ENCODE measurements around the gene DEFB108B.
"Not testable (repeated sequence)": the region's sequence is repeated elsewhere in the genome, so short reads cannot be mapped to it uniquely, and the experiment has no call there.

The DEFB108B gene

GRCh38 chr11:71813481-71814355 lies 19.3 kb upstream of the DEFB108B start:
- DNase-seq (ENCODE audit: low spot score): not testable (repeated sequence)

GRCh38 chr11:71821539-71821938 lies 11.5 kb upstream of the DEFB108B start:
- DNase-seq (ENCODE audit: low spot score): not testable (repeated sequence)

- not testable (repeated sequence) for DNase-seq (ENCODE audit: low spot score)
Measured at GRCh38 chr11:71829247-71829646, 3.8 kb upstream of the DEFB108B start.

GRCh38 chr11:71829686-71830085 lies 3.3 kb upstream of the DEFB108B start:
- DNase-seq (ENCODE audit: low spot score): not testable (repeated sequence)

GRCh38 chr11:71842720-71843119 lies 9.7 kb downstream of the DEFB108B start:
- DNase-seq (ENCODE audit: low spot score): not testable (repeated sequence)

GRCh38 chr11:71843355-71843754 lies 10.4 kb downstream of the DEFB108B start:
- DNase-seq (ENCODE audit: low spot score): not testable (repeated sequence)

- DNase-seq (ENCODE audit: low spot score): no peak
Measured at GRCh38 chr11:71843858-71844257, 10.9 kb downstream of the DEFB108B start.

- DNase-seq (ENCODE audit: low spot score): not testable (repeated sequence)
Measured at GRCh38 chr11:71853895-71854294, 20.9 kb downstream of the DEFB108B start.

- DNase-seq (ENCODE audit: low spot score): not testable (repeated sequence)
Measured at GRCh38 chr11:71855880-71856279, 22.9 kb downstream of the DEFB108B start.

GRCh38 chr11:71860835-71861234 lies 27.8 kb downstream of the DEFB108B start:
- not testable (repeated sequence) for DNase-seq (ENCODE audit: low spot score)

GRCh38 chr11:71863978-71864627 lies 31.1 kb downstream of the DEFB108B start:
- peak; percentile 74 for DNase-seq (ENCODE audit: low spot score)

GRCh38 chr11:71867209-71867608 lies 34.2 kb downstream of the DEFB108B start:
- DNase-seq (ENCODE audit: low spot score): not testable (repeated sequence)

- DNase-seq (ENCODE audit: low spot score): not testable (repeated sequence)
Measured at GRCh38 chr11:71869931-71870330, 36.9 kb downstream of the DEFB108B start.

GRCh38 chr11:71870661-71871060 lies 37.7 kb downstream of the DEFB108B start:
- DNase-seq (ENCODE audit: low spot score): not testable (repeated sequence)

GRCh38 chr11:71876262-71876661 lies 43.3 kb downstream of the DEFB108B start:
- DNase-seq (ENCODE audit: low spot score): not testable (repeated sequence)

GRCh38 chr11:71878059-71878458 lies 45.1 kb downstream of the DEFB108B start, which contains the start of gene DEFB131B:
Gene DEFB131B (plus strand): TSS chr11:71878453. CDS start chr11:71878453, 0 bp downstream.
- DNase-seq (ENCODE audit: low spot score): not testable (repeated sequence)

- not testable (repeated sequence) for DNase-seq (ENCODE audit: low spot score)
Measured at GRCh38 chr11:71885806-71886205, 52.8 kb downstream of the DEFB108B start.

Data from RKO (cell line).